Mammary epithelial cell (primary cell): ENCODE measurements around the gene PPP1R9A.

Source experiments
- EZH2 ChIP-seq: IDR thresholded peaks from 2 replicates; pipeline ENCODE4 v1.6.1; 2012; ENCODE audit warnings: low read length, inconsistent platforms, borderline replicate concordance
- TF ChIP-seq, protein P1 (sequence below), 2 donors: IDR thresholded peaks in 1 of 2; conservative IDR thresholded peaks in 1 of 2; 2 replicates each; pipeline ENCODE4 v1.5.1; 2011 to 2012; ENCODE audit warnings: inconsistent platforms in 2 of 2, low read length in 2 of 2, mild to moderate bottlenecking in 2 of 2, control low read depth in 1 of 2, low read depth in 1 of 2; ENCODE audit not compliant: insufficient read depth in 1 of 2; ENCODE audit errors: extremely low read depth in 1 of 2

DNA sequence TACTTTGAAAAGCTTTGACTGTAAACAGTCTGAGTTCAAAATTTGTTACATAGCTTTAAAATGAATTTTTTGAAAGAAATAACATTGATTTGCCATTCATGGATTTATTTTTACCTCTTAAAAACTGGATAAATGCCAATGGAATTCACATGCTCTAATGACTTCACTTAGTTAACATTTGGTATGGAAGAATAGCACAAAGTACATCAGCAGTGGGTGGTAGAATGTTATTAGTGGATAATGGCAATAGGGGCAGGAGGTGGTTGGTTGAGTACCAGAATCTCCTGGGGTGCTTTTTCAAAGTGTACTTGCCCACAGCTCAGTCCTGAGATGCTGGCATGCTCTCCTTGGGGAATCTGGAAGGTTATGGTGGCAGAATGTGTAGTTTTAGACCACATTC, 4.7 kb downstream of the PPP1R9A start:
- TF ChIP-seq, protein P1, sequence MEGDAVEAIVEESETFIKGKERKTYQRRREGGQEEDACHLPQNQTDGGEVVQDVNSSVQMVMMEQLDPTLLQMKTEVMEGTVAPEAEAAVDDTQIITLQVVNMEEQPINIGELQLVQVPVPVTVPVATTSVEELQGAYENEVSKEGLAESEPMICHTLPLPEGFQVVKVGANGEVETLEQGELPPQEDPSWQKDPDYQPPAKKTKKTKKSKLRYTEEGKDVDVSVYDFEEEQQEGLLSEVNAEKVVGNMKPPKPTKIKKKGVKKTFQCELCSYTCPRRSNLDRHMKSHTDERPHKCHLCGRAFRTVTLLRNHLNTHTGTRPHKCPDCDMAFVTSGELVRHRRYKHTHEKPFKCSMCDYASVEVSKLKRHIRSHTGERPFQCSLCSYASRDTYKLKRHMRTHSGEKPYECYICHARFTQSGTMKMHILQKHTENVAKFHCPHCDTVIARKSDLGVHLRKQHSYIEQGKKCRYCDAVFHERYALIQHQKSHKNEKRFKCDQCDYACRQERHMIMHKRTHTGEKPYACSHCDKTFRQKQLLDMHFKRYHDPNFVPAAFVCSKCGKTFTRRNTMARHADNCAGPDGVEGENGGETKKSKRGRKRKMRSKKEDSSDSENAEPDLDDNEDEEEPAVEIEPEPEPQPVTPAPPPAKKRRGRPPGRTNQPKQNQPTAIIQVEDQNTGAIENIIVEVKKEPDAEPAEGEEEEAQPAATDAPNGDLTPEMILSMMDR (conservative IDR thresholded peaks at IDR 0.05 in 1 of 2, IDR thresholded peaks at IDR 0.05 in 1 of 2; ENCODE audit: extremely low read depth in 1 of 2, insufficient read depth in 1 of 2, low read depth in 1 of 2, low read length in 2 of 2): no peak
- no peak for TF ChIP-seq EZH2
